Heart left ventricle (tissue), 16 donors: ENCODE measurements around the gene SHISA9. TPM values are rescaled to one million over a fixed set of nuclear protein-coding genes. Genes with fewer than 3 reads are reported as not detected.

ENCODE experiments used
- ATAC-seq, 4 donors: fragments of 200-7000 bp; cut with Tn5 transposase; one replicate each; pipeline ENCODE4 v1.9.1; 2020 to 2022; ENCODE audit warnings: moderate library complexity in 4 of 4, mild to moderate bottlenecking in 3 of 4, moderate number of reproducible peaks in 1 of 4
- DNase-seq, 5 donors: peaks; one replicate each; pipeline ENCODE4 v3.0.0-alpha.2; 2020
- H3K27ac ChIP-seq, 12 donors: fragments of 200-600 bp; sonication (generic) in 4 of 12; one replicate each; pipeline versions ENCODE4 v1.5.0 to v1.8.0; 2016 to 2022; ENCODE audit warnings: mild to moderate bottlenecking in 2 of 12
- H3K27me3 ChIP-seq, 9 donors: fragments of 200-600 bp; sonication (generic) in 2 of 9; one replicate each; pipeline versions ENCODE4 v1.5.1 to v1.8.0; 2016 to 2022; ENCODE audit warnings: mild to moderate bottlenecking in 3 of 9
- H3K36me3 ChIP-seq, 9 donors: fragments of 200-600 bp; sonication (generic) in 2 of 9; one replicate each; pipeline versions ENCODE4 v1.5.0 to v1.8.0; 2018 to 2022; ENCODE audit warnings: mild to moderate bottlenecking in 2 of 9
- H3K4me1 ChIP-seq, 12 donors: fragments of 200-600 bp; sonication (generic) in 4 of 12; one replicate each; pipeline versions ENCODE4 v1.5.0 to v1.8.0; 2016 to 2022; ENCODE audit warnings: mild to moderate bottlenecking in 3 of 12
- H3K4me3 ChIP-seq, 12 donors: fragments of 200-600 bp; sonication (generic) in 4 of 12; one replicate each; pipeline versions ENCODE4 v1.5.0 to v1.8.0; 2017 to 2022; ENCODE audit warnings: mild to moderate bottlenecking in 9 of 12, moderate library complexity in 4 of 12
- H3K9me3 ChIP-seq, 12 donors: fragments of 200-600 bp; sonication (generic) in 4 of 12; one replicate each; pipeline versions ENCODE4 v1.5.0 to v1.8.0; 2016 to 2022; ENCODE audit warnings: mild to moderate bottlenecking in 1 of 12
- POLR2A ChIP-seq, 2 donors: fragments of 450-650 bp; IDR thresholded peaks; one replicate each; pipeline ENCODE4 v1.6.1; 2017; ENCODE audit warnings: antibody characterized with exemption in 2 of 2, mild to moderate bottlenecking in 2 of 2, moderate library complexity in 2 of 2
- WGBS, 4 donors: extraction: QIAGEN DNeasy Blood & Tissue Kit in 2 of 4; methylation state at CpG; one replicate each; pipeline versions ENCODE4 v1.1.5 to v1.1.7; 2013 to 2018; 5-methylcytosine and 5-hydroxymethylcytosine counted together
- intact Hi-C, 10 donors: fragments of 100-400 bp; cut with DNase I; formaldehyde crosslinking; loops; one replicate each; pipeline versions ENCODE4 v1.11.1 to v1.14.2; 2022
- polyA plus RNA-seq, 2 donors: library from polyadenylated mRNA; stranded (reverse); fragments of 200-250 nt; gene quantifications; one replicate each; pipeline ENCODE4 v1.2.3, GENCODE V29; 2013
- total RNA-seq, 9 donors: library from RNA; depleted of rRNA in 2 of 9; stranded (reverse); fragments of >200 nt in 2 of 9; fragmentation: NEBNext Ultra II Directional in 3 of 9; extraction: Animal tissue kit (Norgen Biotek cat#: 25700) in 3 of 9; gene quantifications; one replicate each; pipeline versions ENCODE4 v1.1.0 to v1.2.4, GENCODE V29; 2016 to 2023
- TF ChIP-seq, protein P1 (sequence below), 12 donors: fragments of 200-600 bp; sonication (generic) in 4 of 12; IDR thresholded peaks; one replicate each; pipeline versions ENCODE4 v1.5.0 to v1.8.0; 2018 to 2022; ENCODE audit warnings: antibody characterized with exemption in 12 of 12, mild to moderate bottlenecking in 5 of 12
- donor health status: ischemic (EF 13 %, LVEDD 7.1; RV severe dilation, severe dysfunction).
- donor health status: healthy with polysubstance abuse.
- donor health status: DM: no; HTN: yes; CAD: no.
- donor health status: DM: no; HTN: no; CAD: no.
- donor health status: ischemic (EF 25% LVEDD 6.9; RV normal size, moderate dysfunction).
- donor health status: ischemic (EF 25% LVEDD 5.7; RV mildly dilated, moderate dysfunction).
- donor health status: healthy.
- donor health status: DM: yes; HTN: yes; CAD: no.
- donor health status: ischemic (EF 35%, LVEDD 5.7; RV mildly dilated, moderate dysfunction).
- donor health status: nonischemic (EF 11% LVEDD 7.7; RV severe dilation, severe dysfunction).
- donor health status: DM: yes; HTN: yes; CAD: no.
- donor health status: PGD.
- donor health status: ischemic (EF 29% LVEDD 5.4; RV normal size, mild dysfunction).
- donor health status: nonischemic (EF 23%, LVEDD 6.1; RV moderate dilation, normal function).

The SHISA9 gene
- total and polyA plus RNA-seq, 11 donors: 0.08 to 0.83 (median 0.24) TPM; not detected in 1

DNA sequence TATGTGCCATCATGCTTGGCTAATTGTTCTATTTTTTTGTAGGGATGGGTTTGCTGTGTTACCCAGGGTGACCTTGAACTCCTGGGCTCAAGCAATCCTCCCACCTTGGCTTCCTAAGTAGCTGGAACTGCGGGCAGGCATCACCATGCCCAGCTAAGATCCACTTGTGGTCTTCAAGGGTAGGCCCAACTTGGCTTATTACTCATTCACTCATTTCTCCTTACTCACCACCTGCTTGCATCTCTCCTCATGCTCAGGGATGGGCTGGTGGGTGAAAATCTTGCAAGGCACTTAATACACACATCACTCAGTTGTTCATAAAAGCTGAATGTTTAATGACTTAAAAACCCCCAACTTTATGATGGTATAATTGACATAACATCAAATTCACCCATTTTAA is 207.8 kb downstream of the SHISA9 start:
- ATAC-seq: no peak
- intact Hi-C loops: no loop called here

DNA sequence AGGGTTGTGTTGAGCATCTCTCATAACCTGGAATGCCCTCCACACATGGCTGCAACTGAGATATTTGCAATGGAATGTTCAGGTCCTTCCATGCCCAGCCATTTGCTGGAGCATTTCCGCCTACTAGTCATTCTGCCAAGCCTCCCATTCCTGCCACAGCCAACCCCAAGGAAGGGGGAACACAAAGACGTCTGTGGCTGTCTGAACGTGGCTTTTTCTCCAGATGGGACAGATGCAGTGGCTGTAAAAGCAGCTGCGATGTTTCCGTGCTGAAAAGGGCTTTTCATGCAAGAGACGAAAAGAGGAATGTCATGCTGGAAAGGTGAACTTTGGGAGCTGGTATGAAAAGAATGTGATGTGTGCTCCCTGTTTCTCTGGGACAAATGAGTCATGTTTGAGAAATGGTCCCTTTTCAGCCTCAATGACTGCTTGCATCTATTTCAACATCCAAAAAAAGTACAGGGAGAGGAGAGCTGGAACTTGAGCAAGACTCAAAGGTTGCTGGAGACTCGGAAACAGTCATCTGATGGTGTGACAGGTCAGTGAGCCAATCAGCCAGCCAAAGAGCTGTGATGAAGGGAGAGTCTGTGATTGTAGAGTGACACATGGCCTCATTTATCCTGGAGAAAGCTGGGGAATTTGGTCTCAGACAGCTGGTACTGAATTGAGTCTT is 208.9 kb downstream of the SHISA9 start:
- H3K36me3 ChIP-seq: no peaks in the 10 kb centered on the region
- peaks cover 0 to 2% (median 0%) of the 10 kb centered on the region in 12 donors for H3K9me3 ChIP-seq
- TF ChIP-seq, protein P1, sequence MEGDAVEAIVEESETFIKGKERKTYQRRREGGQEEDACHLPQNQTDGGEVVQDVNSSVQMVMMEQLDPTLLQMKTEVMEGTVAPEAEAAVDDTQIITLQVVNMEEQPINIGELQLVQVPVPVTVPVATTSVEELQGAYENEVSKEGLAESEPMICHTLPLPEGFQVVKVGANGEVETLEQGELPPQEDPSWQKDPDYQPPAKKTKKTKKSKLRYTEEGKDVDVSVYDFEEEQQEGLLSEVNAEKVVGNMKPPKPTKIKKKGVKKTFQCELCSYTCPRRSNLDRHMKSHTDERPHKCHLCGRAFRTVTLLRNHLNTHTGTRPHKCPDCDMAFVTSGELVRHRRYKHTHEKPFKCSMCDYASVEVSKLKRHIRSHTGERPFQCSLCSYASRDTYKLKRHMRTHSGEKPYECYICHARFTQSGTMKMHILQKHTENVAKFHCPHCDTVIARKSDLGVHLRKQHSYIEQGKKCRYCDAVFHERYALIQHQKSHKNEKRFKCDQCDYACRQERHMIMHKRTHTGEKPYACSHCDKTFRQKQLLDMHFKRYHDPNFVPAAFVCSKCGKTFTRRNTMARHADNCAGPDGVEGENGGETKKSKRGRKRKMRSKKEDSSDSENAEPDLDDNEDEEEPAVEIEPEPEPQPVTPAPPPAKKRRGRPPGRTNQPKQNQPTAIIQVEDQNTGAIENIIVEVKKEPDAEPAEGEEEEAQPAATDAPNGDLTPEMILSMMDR (IDR thresholded peaks at IDR 0.05): no peak
- no peak for TF ChIP-seq POLR2A (IDR thresholded peaks at IDR 0.05)
- H3K4me3 ChIP-seq: no peak overlapping the region
- no peaks in the 10 kb centered on the region for H3K4me1 ChIP-seq
- ATAC-seq (no peak), DNase-seq (no peak)
- WGBS, 4 donors: 35 to 54% (median 38%) methylated on average over 7 of the region's 7 CpGs
- H3K27ac ChIP-seq: no peak overlapping the region
- peaks cover 0 to 2% (median 0%) of the 10 kb centered on the region in 9 donors for H3K27me3 ChIP-seq
- intact Hi-C loops: no loop called here

More for the DNA sequence above, 207.8 kb downstream of the SHISA9 start:
- no peaks in the 10 kb centered on the region for H3K4me1 ChIP-seq
- WGBS, 4 donors: 67 to 89% (median 76%) methylated on average over 1 of the region's 1 CpG
- no peak overlapping the region for H3K4me3 ChIP-seq
- H3K9me3 ChIP-seq: peaks cover 0 to 13% (median 0%) of the 10 kb centered on the region in 12 donors
- H3K27ac ChIP-seq: no peak overlapping the region
- H3K36me3 ChIP-seq: no peaks in the 10 kb centered on the region
- TF ChIP-seq, protein P1 (IDR thresholded peaks at IDR 0.05): no peak
- no peak for TF ChIP-seq POLR2A (IDR thresholded peaks at IDR 0.05)
- H3K27me3 ChIP-seq: peaks cover 0 to 3% (median 0%) of the 10 kb centered on the region in 9 donors
- DNase-seq: no peak

DNA sequence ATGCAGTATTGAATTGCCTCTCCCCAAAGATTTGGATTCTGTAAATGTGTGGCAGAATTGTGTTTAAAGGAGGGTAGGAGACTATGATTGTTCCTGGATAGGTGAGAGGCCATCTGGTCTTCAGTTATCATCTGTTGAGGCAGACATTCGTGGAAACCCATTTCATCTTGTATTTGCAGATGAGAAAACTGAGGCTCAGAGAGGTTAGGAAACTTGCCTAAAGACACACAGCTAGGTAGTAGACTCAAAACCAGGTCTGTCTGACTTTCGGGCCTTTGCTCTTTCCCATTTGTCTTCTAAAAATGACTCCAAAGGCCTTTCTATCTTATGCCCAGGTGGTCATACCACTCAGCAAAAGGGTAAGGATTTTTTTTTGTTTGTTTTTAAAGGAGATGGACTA is 210.3 kb downstream of the SHISA9 start:
- Histone ChIP-seq H3K4me1 (no peaks in the 10 kb centered on the region), H3K4me3 (no peak overlapping the region), H3K27ac (no peak overlapping the region), H3K9me3 (no peaks in the 10 kb centered on the region), H3K27me3 (no peaks in the 10 kb centered on the region), H3K36me3 (no peaks in the 10 kb centered on the region)
- DNase-seq: no peak
- ATAC-seq: no peak
- no peak for TF ChIP-seq POLR2A (IDR thresholded peaks at IDR 0.05)
- TF ChIP-seq, protein P1 (IDR thresholded peaks at IDR 0.05): no peak
- WGBS, 4 donors: 63 to 71% (median 66%) methylated on average over 2 of the region's 2 CpGs
- intact Hi-C loops: no loop called here

DNA sequence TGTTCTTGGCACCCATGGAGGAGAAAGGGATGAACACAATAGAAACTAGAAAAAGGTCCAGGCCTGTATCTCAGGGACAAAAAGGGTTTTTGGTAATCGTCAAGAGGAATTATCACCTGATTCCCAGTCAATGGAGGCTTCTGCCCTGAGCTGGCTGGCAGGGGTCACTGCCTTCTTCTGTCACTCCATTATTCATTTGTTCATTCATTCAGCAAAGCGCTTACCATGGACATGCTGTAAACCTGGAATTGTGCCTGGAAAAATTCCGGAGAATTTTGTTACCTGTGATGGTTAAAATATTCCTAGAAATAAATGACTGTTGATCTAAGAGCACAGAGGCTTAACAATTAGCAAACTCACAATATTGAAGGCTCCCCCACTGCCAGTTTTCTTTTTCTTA is 212.3 kb downstream of the SHISA9 start:
- no peak for TF ChIP-seq POLR2A (IDR thresholded peaks at IDR 0.05)
- TF ChIP-seq, protein P1 (IDR thresholded peaks at IDR 0.05): no peak
- Histone ChIP-seq H3K27ac (no peak overlapping the region), H3K4me3 (no peak overlapping the region), H3K4me1 (no peaks in the 10 kb centered on the region), H3K36me3 (no peaks in the 10 kb centered on the region), H3K27me3 (no peaks in the 10 kb centered on the region), H3K9me3 (no peaks in the 10 kb centered on the region)
- intact Hi-C loops: no loop called here
- DNase-seq (no peak), ATAC-seq (no peak)
- 79 to 86% (median 83%) methylated on average over 3 of the region's 3 CpGs for WGBS, 4 donors
